PC-3 (cell line): ENCODE measurements around the gene CTTNBP2. TPM values are rescaled to one million over a fixed set of nuclear protein-coding genes. Genes with fewer than 3 reads are reported as not detected.

Experiments used
- ATAC-seq: fragments of 200-7000 bp; cut with Tn5 transposase; 2 replicates; pipeline ENCODE4 v1.9.1; 2020; ENCODE audit warnings: mild to moderate bottlenecking, moderate library complexity
- Bru-seq: library from RNA; stranded (reverse); fragments of 400-500 nt; gene quantifications from one replicate; lab custom pipeline; 2021; lab: Mats Ljungman, UMichigan
- BruChase-seq, 2 experiments: library from RNA; stranded (reverse); fragments of 400-500 nt; gene quantifications; one replicate each; lab custom pipeline; 2021; lab: Mats Ljungman, UMichigan
- BruUV-seq: library from RNA; stranded (reverse); fragments of 400-500 nt; replicated peaks from 2 replicates; lab custom pipeline; 2021; lab: Mats Ljungman, UMichigan
- CTCF ChIA-PET: fragments of 300-600 bp; sonication (Branson Sonifier 250); formaldehyde crosslinking; loops from one replicate; lab custom pipeline; 2022; ENCODE audit warnings: antibody characterized with exemption; lab: Charles Lee
- POLR2A ChIA-PET: fragments of 300-600 bp; sonication (Branson Sonifier 250); formaldehyde crosslinking; loops from one replicate; lab custom pipeline; 2022; ENCODE audit warnings: antibody characterized with exemption; ENCODE audit not compliant: unreplicated experiment; lab: Charles Lee
- DNase-seq: peaks from one replicate; pipeline ENCODE4 v3.0.0-alpha.2; 2015
- H2AFZ ChIP-seq: fragments of 300-600 bp; sonication (generic); 2 replicates; pipeline ENCODE4 v1.6.0; 2016; ENCODE audit warnings: antibody characterized with exemption, low read length
- H3F3A ChIP-seq: fragments of 300-600 bp; sonication (generic); one replicate; pipeline ENCODE4 v1.6.0; 2017; ENCODE audit warnings: antibody characterized with exemption, low read length, control low read depth, mild to moderate bottlenecking; ENCODE audit not compliant: unreplicated experiment
- H3K27ac ChIP-seq: fragments of 300-600 bp; sonication (generic); 2 replicates; pipeline ENCODE4 v1.5.1; 2016; ENCODE audit warnings: mild to moderate bottlenecking, low read length
- H3K27me3 ChIP-seq: fragments of 300-600 bp; sonication (generic); 2 replicates; pipeline ENCODE4 v1.6.1; 2016; ENCODE audit warnings: low read length, mixed read lengths
- H3K36me3 ChIP-seq: fragments of 300-600 bp; sonication (generic); 2 replicates; pipeline ENCODE4 v1.6.1; 2016; ENCODE audit warnings: low read depth, mixed run types, low read length, mixed read lengths
- H3K4me1 ChIP-seq: fragments of 300-600 bp; sonication (generic); 2 replicates; pipeline ENCODE4 v1.5.1; 2016; ENCODE audit warnings: low read length; ENCODE audit not compliant: insufficient read depth
- H3K4me2 ChIP-seq: fragments of 300-600 bp; sonication (generic); 2 replicates; pipeline ENCODE4 v1.6.0; 2016; ENCODE audit warnings: low read length
- H3K4me3 ChIP-seq: fragments of 300-600 bp; sonication (generic); 2 replicates; pipeline ENCODE4 v1.5.1; 2016; ENCODE audit warnings: mild to moderate bottlenecking, low read length, mixed read lengths
- H3K79me2 ChIP-seq: fragments of 300-600 bp; sonication (generic); 2 replicates; pipeline ENCODE4 v1.6.1; 2017; ENCODE audit warnings: low read length, mixed read lengths
- H3K9ac ChIP-seq: fragments of 300-600 bp; sonication (generic); 2 replicates; pipeline ENCODE4 v1.6.0; 2016; ENCODE audit warnings: mild to moderate bottlenecking, low read length
- H3K9me2 ChIP-seq: fragments of 300-600 bp; sonication (generic); replicated peaks from 2 replicates; pipeline ENCODE4 v1.6.1; 2016; ENCODE audit warnings: mixed run types, low read length, mixed read lengths
- H3K9me3 ChIP-seq: fragments of 300-600 bp; sonication (generic); 2 replicates; pipeline ENCODE4 v1.6.1; 2016; ENCODE audit warnings: low read length, mixed read lengths
- H4K20me1 ChIP-seq: fragments of 300-600 bp; sonication (generic); 2 replicates; pipeline ENCODE4 v1.6.1; 2016; ENCODE audit warnings: low read length, mixed read lengths
- CTCF ChIP-seq: fragments of 300-600 bp; sonication (generic); conservative IDR thresholded peaks from 2 replicates; pipeline ENCODE4 v1.5.1; 2017; ENCODE audit warnings: antibody characterized with exemption, low read depth, mild to moderate bottlenecking, low read length
- EZH2 ChIP-seq: fragments of 300-600 bp; sonication (generic); IDR thresholded peaks from one replicate; pipeline ENCODE4 v1.6.1; 2017; ENCODE audit warnings: antibody characterized with exemption, mild to moderate bottlenecking, low read length; ENCODE audit not compliant: unreplicated experiment
- EZH2phosphoT487 ChIP-seq: fragments of 300-600 bp; sonication (generic); IDR thresholded peaks from 2 replicates; pipeline ENCODE4 v1.6.1; 2018; ENCODE audit warnings: mild to moderate bottlenecking, antibody characterized with exemption, low read length, borderline replicate concordance
- intact Hi-C: fragments of 100-400 bp; cut with micrococcal nuclease; formaldehyde crosslinking; loops from 2 replicates; pipeline ENCODE4 v1.9.0; 2023
- long read RNA-seq: library from polyadenylated mRNA; unstranded; transcript quantifications from one replicate; pipeline ENCODE4 v2.0.0, GENCODE V29; 2021; ENCODE audit not compliant: unreplicated experiment
- total RNA-seq: library from RNA; depleted of rRNA; stranded (reverse); fragments of >200 nt; gene quantifications from 2 replicates; pipeline ENCODE4 v1.2.3, GENCODE V29; 2014; rRNA removed

CTTNBP2 gene
- total RNA-seq = 1.0 and 1.1 TPM in 2 replicates
- percentile 38 among the genes with signal in this experiment for Bru-seq, nascent RNA
- percentile 36 among the genes with signal in this experiment for BruChase-seq, experiment 1, labeled RNA remaining after a 6-hour chase
- BruChase-seq, experiment 2, labeled RNA remaining after a 2-hour chase = percentile 42 among the genes with signal in this experiment
- long read RNA-seq, partial matches to known transcripts = 1 of 1 reads
- long read RNA-seq, other reads (novel, unspliced or antisense) = 0 of 1 reads

- DNase-seq (peak; percentile 28), ATAC-seq (peak; percentile 69)
- H3K9me2 ChIP-seq = no peaks in the 10 kb centered on the region
- peak within 1 kb of the TSS; percentile 88 for H3K4me2 ChIP-seq
- TF ChIP-seq CTCF (0 out of 2 replicates have a peak, but pooled peaks have one; percentile 12), EZH2phosphoT487 (no peak)
- CTCF ChIA-PET = interaction anchor here (0.6 to 1.4 kb wide), 5 partner anchors 76 to 298 kb away, joined by 3 to 10 read pairs (median 4); no protein-coding TSS in a partner anchor
- H2AFZ ChIP-seq = peak within 1 kb of the TSS; percentile 83
- POLR2A ChIA-PET = no interaction called here
- intact Hi-C loops = loop anchor here (1.0 to 2.0 kb wide), 6 partner anchors 73 to 311 kb away; partner anchors contain the start of gene LSM8
- BruUV-seq = no TSS peak
- no peak within 1 kb of the TSS for H3K9ac ChIP-seq
- H3K4me3 ChIP-seq = peak within 1 kb of the TSS; percentile 71
- no peaks in the 10 kb centered on the region for H3K9me3 ChIP-seq
- H3K27me3 ChIP-seq = peaks cover 28% of the 10 kb centered on the region
- 0 out of 2 replicates have a peak, but pooled peaks cover 6% of the 10 kb centered on the region for H3K4me1 ChIP-seq
- no peaks in the 10 kb centered on the region for H3K79me2 ChIP-seq
- H3K27ac ChIP-seq = no peak within 1 kb of the TSS
- no peaks in the 10 kb centered on the region for H4K20me1 ChIP-seq
- H3F3A ChIP-seq = no peaks in the 10 kb centered on the region
- H3K36me3 ChIP-seq = no peaks in the 10 kb centered on the region
Measured at GRCh38 chr7:117873310-117874190, at the start of gene CTTNBP2. Gene CTTNBP2 (minus strand): TSS chr7:117873441. CDS start chr7:117873415, 26 bp downstream.

- CTCF ChIA-PET = no interaction called here
- Histone ChIP-seq H3K9ac (no peak overlapping the region), H3K79me2 (no peaks in the 10 kb centered on the region), H3K4me1 (no peaks in the 10 kb centered on the region), H3K27me3 (no peaks in the 10 kb centered on the region), H3K36me3 (no peaks in the 10 kb centered on the region), H3F3A (no peaks in the 10 kb centered on the region), H3K9me3 (no peaks in the 10 kb centered on the region), H3K4me2 (no peak overlapping the region), H3K27ac (no peak overlapping the region), H3K9me2 (no peaks in the 10 kb centered on the region), H3K4me3 (no peak overlapping the region), H4K20me1 (no peaks in the 10 kb centered on the region), H2AFZ (no peak overlapping the region)
- POLR2A ChIA-PET = no interaction called here
- no peak for DNase-seq
- no TSS peak for BruUV-seq
- TF ChIP-seq EZH2phosphoT487 (no peak), CTCF (no peak), EZH2 (no peak)
- no peak for ATAC-seq
- intact Hi-C loops = no loop called here
Measured at GRCh38 chr7:117916309-117916708, 43.1 kb upstream of the CTTNBP2 start.
